ENCODE data around the gene PRM2. TPM values are rescaled to one million over a fixed set of nuclear protein-coding genes. Genes with fewer than 3 reads are reported as not detected.

PRM2 gene
- total and polyA plus RNA-seq, 2 donors = 0.28 to 5.2 TPM

- WGBS = 97% methylated on average over 23 of the region's 23 CpGs
- Histone ChIP-seq H3K36me3 (ENCODE audit: control insufficient read depth in 2 of 2, insufficient read depth in 2 of 2, low read length in 1 of 2) (no peaks in the 10 kb centered on the region), H3K27me3 (ENCODE audit: control insufficient read depth in 2 of 2, insufficient read depth in 1 of 2, low read length in 1 of 2) (no peaks in the 10 kb centered on the region), H3K4me1 (ENCODE audit: control insufficient read depth in 2 of 2, insufficient read depth in 2 of 2, low read length in 2 of 2) (peaks cover 11 to 35% of the 10 kb centered on the region in 2 donors), H3K9me3 (ENCODE audit: control insufficient read depth in 2 of 2, insufficient read depth in 1 of 2, low read length in 1 of 2) (no peaks in the 10 kb centered on the region), H3K4me3 (ENCODE audit: low read length in 2 of 2) (no peak overlapping the region), H3K27ac (ENCODE audit: low read depth in 1 of 2, low read length in 1 of 2) (no peak overlapping the region)
- DNase-seq (ENCODE audit: low read depth in 6 of 9, low spot score in 9 of 9) = no peak
Measured at GRCh38 chr16:11316331-11317015, 40.2 kb upstream of the PRM2 start.

GRCh38 chr16:11315510-11315909 lies 39.2 kb upstream of the PRM2 start:
- DNase-seq (ENCODE audit: low read depth in 6 of 9, low spot score in 9 of 9) = no peak
- H3K4me3 ChIP-seq (ENCODE audit: low read length in 2 of 2) = no peak overlapping the region
- no peaks in the 10 kb centered on the region for H3K9me3 ChIP-seq (ENCODE audit: control insufficient read depth in 2 of 2, insufficient read depth in 1 of 2, low read length in 1 of 2)
- WGBS = 83% methylated on average over 13 of the region's 13 CpGs
- peaks cover 15 to 44% of the 10 kb centered on the region in 2 donors for H3K4me1 ChIP-seq (ENCODE audit: control insufficient read depth in 2 of 2, insufficient read depth in 2 of 2, low read length in 2 of 2)
- H3K36me3 ChIP-seq (ENCODE audit: control insufficient read depth in 2 of 2, insufficient read depth in 2 of 2, low read length in 1 of 2) = no peaks in the 10 kb centered on the region
- H3K27me3 ChIP-seq (ENCODE audit: control insufficient read depth in 2 of 2, insufficient read depth in 1 of 2, low read length in 1 of 2) = no peaks in the 10 kb centered on the region
- H3K27ac ChIP-seq (ENCODE audit: low read depth in 1 of 2, low read length in 1 of 2) = no peak overlapping the region

GRCh38 chr16:11314309-11314894 lies 38.1 kb upstream of the PRM2 start:
- WGBS = 98% methylated on average over 8 of the region's 8 CpGs
- no peaks in the 10 kb centered on the region for H3K36me3 ChIP-seq (ENCODE audit: control insufficient read depth in 2 of 2, insufficient read depth in 2 of 2, low read length in 1 of 2)
- no peaks in the 10 kb centered on the region for H3K9me3 ChIP-seq (ENCODE audit: control insufficient read depth in 2 of 2, insufficient read depth in 1 of 2, low read length in 1 of 2)
- H3K4me1 ChIP-seq (ENCODE audit: control insufficient read depth in 2 of 2, insufficient read depth in 2 of 2, low read length in 2 of 2) = peaks cover 20 to 54% of the 10 kb centered on the region in 2 donors
- no peaks in the 10 kb centered on the region for H3K27me3 ChIP-seq (ENCODE audit: control insufficient read depth in 2 of 2, insufficient read depth in 1 of 2, low read length in 1 of 2)
- H3K27ac ChIP-seq (ENCODE audit: low read depth in 1 of 2, low read length in 1 of 2) = no peak overlapping the region
- no peak for DNase-seq (ENCODE audit: low read depth in 6 of 9, low spot score in 9 of 9)
- no peak overlapping the region for H3K4me3 ChIP-seq (ENCODE audit: low read length in 2 of 2)

GRCh38 chr16:11313493-11314308 lies 37.4 kb upstream of the PRM2 start:
- Histone ChIP-seq H3K4me1 (ENCODE audit: control insufficient read depth in 2 of 2, insufficient read depth in 2 of 2, low read length in 2 of 2) (peaks cover 23 to 61% of the 10 kb centered on the region in 2 donors), H3K27ac (ENCODE audit: low read depth in 1 of 2, low read length in 1 of 2) (no peak overlapping the region), H3K4me3 (ENCODE audit: low read length in 2 of 2) (no peak overlapping the region), H3K27me3 (ENCODE audit: control insufficient read depth in 2 of 2, insufficient read depth in 1 of 2, low read length in 1 of 2) (no peaks in the 10 kb centered on the region), H3K9me3 (ENCODE audit: control insufficient read depth in 2 of 2, insufficient read depth in 1 of 2, low read length in 1 of 2) (peaks cover 0 to 7% of the 10 kb centered on the region in 2 donors), H3K36me3 (ENCODE audit: control insufficient read depth in 2 of 2, insufficient read depth in 2 of 2, low read length in 1 of 2) (no peaks in the 10 kb centered on the region)
- no peak for DNase-seq (ENCODE audit: low read depth in 6 of 9, low spot score in 9 of 9)
- 96% methylated on average over 9 of the region's 9 CpGs for WGBS

GRCh38 chr16:11312718-11313492 lies 36.6 kb upstream of the PRM2 start:
- no peaks in the 10 kb centered on the region for H3K27me3 ChIP-seq (ENCODE audit: control insufficient read depth in 2 of 2, insufficient read depth in 1 of 2, low read length in 1 of 2)
- peaks cover 30 to 68% of the 10 kb centered on the region in 2 donors for H3K4me1 ChIP-seq (ENCODE audit: control insufficient read depth in 2 of 2, insufficient read depth in 2 of 2, low read length in 2 of 2)
- peaks cover 0 to 15% of the 10 kb centered on the region in 2 donors for H3K9me3 ChIP-seq (ENCODE audit: control insufficient read depth in 2 of 2, insufficient read depth in 1 of 2, low read length in 1 of 2)
- H3K4me3 ChIP-seq (ENCODE audit: low read length in 2 of 2) = no peak overlapping the region
- peak in 2 of 9 donors; percentile 56 to 75 for DNase-seq (ENCODE audit: low read depth in 6 of 9, low spot score in 9 of 9)
- WGBS = 67% methylated on average over 8 of the region's 8 CpGs
- no peaks in the 10 kb centered on the region for H3K36me3 ChIP-seq (ENCODE audit: control insufficient read depth in 2 of 2, insufficient read depth in 2 of 2, low read length in 1 of 2)
- H3K27ac ChIP-seq (ENCODE audit: low read depth in 1 of 2, low read length in 1 of 2) = peak overlapping the region; percentile 25 to 26

- Histone ChIP-seq H3K9me3 (ENCODE audit: control insufficient read depth in 2 of 2, insufficient read depth in 1 of 2, low read length in 1 of 2) (peaks cover 0 to 19% of the 10 kb centered on the region in 2 donors), H3K27me3 (ENCODE audit: control insufficient read depth in 2 of 2, insufficient read depth in 1 of 2, low read length in 1 of 2) (no peaks in the 10 kb centered on the region), H3K4me3 (ENCODE audit: low read length in 2 of 2) (no peak overlapping the region), H3K4me1 (ENCODE audit: control insufficient read depth in 2 of 2, insufficient read depth in 2 of 2, low read length in 2 of 2) (peaks cover 32 to 73% of the 10 kb centered on the region in 2 donors), H3K36me3 (ENCODE audit: control insufficient read depth in 2 of 2, insufficient read depth in 2 of 2, low read length in 1 of 2) (no peaks in the 10 kb centered on the region), H3K27ac (ENCODE audit: low read depth in 1 of 2, low read length in 1 of 2) (peak overlapping the region; percentile 1 to 11)
- WGBS = 56% methylated on average over 10 of the region's 10 CpGs
- DNase-seq (ENCODE audit: low read depth in 6 of 9, low spot score in 9 of 9) = peak in 2 of 9 donors; percentile 39 to 73
Measured at GRCh38 chr16:11310997-11311561, 34.8 kb upstream of the PRM2 start.

- WGBS = 96% methylated on average over 3 of the region's 3 CpGs
- Histone ChIP-seq H3K4me3 (ENCODE audit: low read length in 2 of 2) (no peak overlapping the region), H3K9me3 (ENCODE audit: control insufficient read depth in 2 of 2, insufficient read depth in 1 of 2, low read length in 1 of 2) (peaks cover 0 to 19% of the 10 kb centered on the region in 2 donors), H3K36me3 (ENCODE audit: control insufficient read depth in 2 of 2, insufficient read depth in 2 of 2, low read length in 1 of 2) (no peaks in the 10 kb centered on the region), H3K4me1 (ENCODE audit: control insufficient read depth in 2 of 2, insufficient read depth in 2 of 2, low read length in 2 of 2) (peaks cover 32 to 71% of the 10 kb centered on the region in 2 donors), H3K27me3 (ENCODE audit: control insufficient read depth in 2 of 2, insufficient read depth in 1 of 2, low read length in 1 of 2) (no peaks in the 10 kb centered on the region), H3K27ac (ENCODE audit: low read depth in 1 of 2, low read length in 1 of 2) (peak overlapping the region in 1 of 2 donors; percentile 46)
- no peak for DNase-seq (ENCODE audit: low read depth in 6 of 9, low spot score in 9 of 9)
Measured at GRCh38 chr16:11310634-11310977, 34.3 kb upstream of the PRM2 start.

GRCh38 chr16:11309895-11310633 lies 33.8 kb upstream of the PRM2 start:
- Histone ChIP-seq H3K4me1 (ENCODE audit: control insufficient read depth in 2 of 2, insufficient read depth in 2 of 2, low read length in 2 of 2) (peaks cover 32 to 68% of the 10 kb centered on the region in 2 donors), H3K27ac (ENCODE audit: low read depth in 1 of 2, low read length in 1 of 2) (no peak overlapping the region), H3K27me3 (ENCODE audit: control insufficient read depth in 2 of 2, insufficient read depth in 1 of 2, low read length in 1 of 2) (no peaks in the 10 kb centered on the region), H3K4me3 (ENCODE audit: low read length in 2 of 2) (no peak overlapping the region), H3K9me3 (ENCODE audit: control insufficient read depth in 2 of 2, insufficient read depth in 1 of 2, low read length in 1 of 2) (peaks cover 0 to 19% of the 10 kb centered on the region in 2 donors), H3K36me3 (ENCODE audit: control insufficient read depth in 2 of 2, insufficient read depth in 2 of 2, low read length in 1 of 2) (no peaks in the 10 kb centered on the region)
- DNase-seq (ENCODE audit: low read depth in 6 of 9, low spot score in 9 of 9) = no peak
- WGBS = 82% methylated on average over 9 of the region's 9 CpGs

Measured in thymus (tissue), 11 donors.